HCT116 (cell line): ENCODE results near the gene RGS11.

Experiments used
- EZH2phosphoT487 ChIP-seq: fragments of 200-600 bp; IDR thresholded peaks from 2 replicates; pipeline ENCODE4 v1.6.1; 2018; ENCODE audit warnings: antibody characterized with exemption, borderline replicate concordance
- TF ChIP-seq, protein P1 (sequence below), 3 experiments: fragments of 200-600 bp in 1 of 3; sonication (generic) in 1 of 3; IDR thresholded peaks in 2 of 3; conservative IDR thresholded peaks in 1 of 3; 2 replicates each; pipeline ENCODE4 v1.5.1; 2012 to 2017; ENCODE audit warnings: low read depth in 2 of 3, low read length in 2 of 3, antibody characterized with exemption in 1 of 3, borderline replicate concordance in 1 of 3, control low read depth in 1 of 3, mild to moderate bottlenecking in 1 of 3, mixed read lengths in 1 of 3, mixed run types in 1 of 3, moderate library complexity in 1 of 3; ENCODE audit not compliant: insufficient read depth in 1 of 3

DNA sequence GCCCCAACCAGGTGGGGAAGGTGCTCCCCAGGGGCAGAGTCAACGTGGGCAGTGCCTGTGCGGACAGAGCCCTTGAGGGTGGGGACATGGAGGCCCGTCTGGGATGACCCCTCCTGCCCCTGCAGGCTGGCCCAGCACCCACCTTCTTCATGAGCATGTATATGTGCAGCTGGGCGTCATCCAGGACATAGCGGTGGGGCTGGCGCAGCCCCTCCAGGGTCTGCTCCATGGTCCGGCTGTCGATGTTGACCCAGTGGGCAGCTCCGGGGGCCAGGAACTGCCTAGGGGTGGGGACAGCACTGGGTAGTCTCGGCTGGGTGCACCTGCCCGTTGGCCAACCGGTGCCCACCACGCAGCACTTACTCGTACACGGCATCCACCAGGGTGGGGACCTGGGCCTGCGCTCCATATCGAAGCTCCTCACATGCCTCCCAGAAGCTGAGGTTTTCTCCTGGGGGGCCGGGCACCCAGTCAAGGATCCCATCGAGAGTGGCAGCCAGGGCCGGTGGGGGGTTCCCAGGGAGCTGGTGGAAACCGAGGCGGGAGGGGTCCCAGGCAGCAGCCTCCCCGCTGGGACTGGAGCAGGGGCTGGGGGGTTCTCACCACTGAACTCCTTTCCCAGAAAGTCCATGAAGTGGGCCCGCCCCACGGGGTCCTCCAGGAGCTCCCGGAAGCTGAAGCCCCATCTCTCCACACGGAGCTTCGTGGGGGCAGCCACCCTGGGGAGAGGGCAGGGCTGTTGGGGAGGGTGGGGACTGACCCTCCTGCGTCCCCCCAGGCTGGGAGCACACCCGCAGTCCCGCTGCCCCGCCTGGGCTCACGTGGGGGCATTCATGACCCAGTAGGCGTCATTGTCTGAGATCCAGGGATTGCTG is 5.1 kb downstream of the RGS11 start:
- TF ChIP-seq, protein P1, sequence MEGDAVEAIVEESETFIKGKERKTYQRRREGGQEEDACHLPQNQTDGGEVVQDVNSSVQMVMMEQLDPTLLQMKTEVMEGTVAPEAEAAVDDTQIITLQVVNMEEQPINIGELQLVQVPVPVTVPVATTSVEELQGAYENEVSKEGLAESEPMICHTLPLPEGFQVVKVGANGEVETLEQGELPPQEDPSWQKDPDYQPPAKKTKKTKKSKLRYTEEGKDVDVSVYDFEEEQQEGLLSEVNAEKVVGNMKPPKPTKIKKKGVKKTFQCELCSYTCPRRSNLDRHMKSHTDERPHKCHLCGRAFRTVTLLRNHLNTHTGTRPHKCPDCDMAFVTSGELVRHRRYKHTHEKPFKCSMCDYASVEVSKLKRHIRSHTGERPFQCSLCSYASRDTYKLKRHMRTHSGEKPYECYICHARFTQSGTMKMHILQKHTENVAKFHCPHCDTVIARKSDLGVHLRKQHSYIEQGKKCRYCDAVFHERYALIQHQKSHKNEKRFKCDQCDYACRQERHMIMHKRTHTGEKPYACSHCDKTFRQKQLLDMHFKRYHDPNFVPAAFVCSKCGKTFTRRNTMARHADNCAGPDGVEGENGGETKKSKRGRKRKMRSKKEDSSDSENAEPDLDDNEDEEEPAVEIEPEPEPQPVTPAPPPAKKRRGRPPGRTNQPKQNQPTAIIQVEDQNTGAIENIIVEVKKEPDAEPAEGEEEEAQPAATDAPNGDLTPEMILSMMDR (IDR thresholded peaks at IDR 0.05 in 2 of 3, conservative IDR thresholded peaks at IDR 0.05 in 1 of 3; ENCODE audit: borderline replicate concordance in 1 of 3, insufficient read depth in 1 of 3, low read depth in 2 of 3, low read length in 2 of 3): no peak
- no peak for TF ChIP-seq EZH2phosphoT487
